ENCODE results near the gene SEPTIN1. TPM values are rescaled to one million over a fixed set of nuclear protein-coding genes. Genes with fewer than 3 reads are reported as not detected.

The SEPTIN1 gene
- total RNA-seq, 4 donors from 2014 or later, result 0.65 TPM; not detected in 3

- ATAC-seq (no peak), DNase-seq (no peak)
- intact Hi-C loops (cut with DNase I; ENCODE audit: low total_unique reads) (no loop called here), in situ Hi-C loops (cut with MboI; ENCODE audit: low sequenced_read_pairs in 4 of 4) (loop anchor here in 2 of 4 donors (25.0 kb wide), 2 partner anchors 281 to 306 kb away; partner anchors contain the start of genes ALDOA (in 1 of the 2), PPP4C (in 1 of the 2), TBX6 (in 1 of the 2) and YPEL3 (in 1 of the 2))
- H3K27me3 ChIP-seq, result no peaks in the 10 kb centered on the region
- H3K4me3 ChIP-seq, result peak overlapping the region; percentile 65 to 78 (median 74)
- H3K4me1 ChIP-seq, result peaks cover 41 to 48% of the 10 kb centered on the region in 2 donors
- peaks cover 0 to 22% of the 10 kb centered on the region in 2 donors for H3K36me3 ChIP-seq
- H3K9me3 ChIP-seq, result no peaks in the 10 kb centered on the region
- TF ChIP-seq CTCF (IDR thresholded peaks at IDR 0.05 in 4 of 5, conservative IDR thresholded peaks at IDR 0.05 in 1 of 5), result no peak
- no peak for TF ChIP-seq POLR2A (IDR thresholded peaks at IDR 0.05)
- peak overlapping the region; percentile 79 to 88 (median 88) for H3K27ac ChIP-seq
Observed at GRCh38 chr16:30368122-30368791, 14.1 kb downstream of the SEPTIN1 start.

DNA sequence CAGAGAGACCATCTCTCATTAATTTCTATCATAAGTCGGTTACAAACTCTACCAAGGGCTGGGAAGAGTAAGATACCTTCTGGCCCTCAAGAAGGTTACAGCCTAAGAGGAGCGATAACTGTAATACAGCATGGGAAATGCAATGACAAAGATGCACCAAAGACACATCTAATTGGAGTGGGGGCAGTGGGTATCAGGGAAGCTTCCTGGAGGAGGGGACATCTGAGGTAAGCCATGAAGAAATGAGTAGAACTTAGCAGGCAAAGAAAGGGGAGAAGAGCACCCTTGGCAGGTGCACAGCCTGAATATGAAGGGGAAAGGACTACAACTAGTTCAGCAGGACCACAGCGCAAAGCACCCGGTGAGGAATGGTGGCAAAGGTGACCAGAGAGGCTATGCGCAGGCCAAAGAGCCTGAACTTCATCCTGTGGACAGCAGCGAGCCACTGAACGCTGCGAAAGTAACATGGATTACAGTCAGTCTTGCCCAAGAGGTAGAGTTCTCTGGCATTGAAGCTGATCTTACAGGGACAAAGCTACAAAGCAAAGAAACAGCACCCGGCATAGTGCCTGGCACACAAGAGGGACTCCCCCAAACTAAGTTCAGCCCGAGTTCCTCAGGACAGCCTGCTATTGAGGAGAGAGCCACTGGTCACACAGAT lies 14.9 kb downstream of the SEPTIN1 start:
- Histone ChIP-seq H3K4me3 (peak overlapping the region; percentile 65 to 78 (median 74)), H3K27me3 (no peaks in the 10 kb centered on the region), H3K9me3 (no peaks in the 10 kb centered on the region), H3K4me1 (peaks cover 38 to 40% of the 10 kb centered on the region in 2 donors), H3K27ac (peak overlapping the region; percentile 79 to 88 (median 88)), H3K36me3 (peaks cover 0 to 22% of the 10 kb centered on the region in 2 donors)
- in situ Hi-C loops (cut with MboI; ENCODE audit: low sequenced_read_pairs in 4 of 4) (loop anchor here in 2 of 4 donors (25.0 kb wide), 2 partner anchors 280 to 305 kb away; partner anchors contain the start of genes ALDOA (in 1 of the 2), PPP4C (in 1 of the 2), TBX6 (in 1 of the 2) and YPEL3 (in 1 of the 2)), intact Hi-C loops (cut with DNase I; ENCODE audit: low total_unique reads) (no loop called here)
- DNase-seq (no peak), ATAC-seq (no peak)
- TF ChIP-seq POLR2A (IDR thresholded peaks at IDR 0.05) (no peak), CTCF (IDR thresholded peaks at IDR 0.05 in 4 of 5, conservative IDR thresholded peaks at IDR 0.05 in 1 of 5) (no peak)

DNA sequence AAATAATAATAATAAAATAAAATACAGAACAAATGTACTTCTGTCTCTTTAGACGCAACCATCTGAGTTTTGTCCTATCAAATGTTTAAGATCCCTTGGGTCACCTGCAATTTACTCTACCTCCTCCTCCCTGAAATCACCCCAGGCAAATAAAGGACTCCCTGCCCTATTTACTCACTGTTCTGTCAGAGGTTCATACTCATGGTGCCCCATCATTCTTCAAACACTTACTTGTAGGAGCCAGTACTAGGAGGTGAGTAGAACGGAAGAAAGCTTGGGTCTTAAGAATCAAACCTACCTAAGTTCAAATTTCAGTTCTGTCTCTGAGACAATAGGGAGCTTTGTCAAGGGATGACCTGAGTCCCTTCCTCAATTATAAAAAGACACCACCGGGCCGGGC lies 15.8 kb downstream of the SEPTIN1 start:
- no peaks in the 10 kb centered on the region for H3K9me3 ChIP-seq
- in situ Hi-C loops (cut with MboI; ENCODE audit: low sequenced_read_pairs in 4 of 4) (loop anchor here in 2 of 4 donors (25.0 kb wide), 2 partner anchors 279 to 304 kb away; partner anchors contain the start of genes ALDOA (in 1 of the 2), PPP4C (in 1 of the 2), TBX6 (in 1 of the 2) and YPEL3 (in 1 of the 2)), intact Hi-C loops (cut with DNase I; ENCODE audit: low total_unique reads) (no loop called here)
- peaks cover 0 to 30% of the 10 kb centered on the region in 2 donors for H3K36me3 ChIP-seq
- H3K27me3 ChIP-seq, result no peaks in the 10 kb centered on the region
- ATAC-seq, result no peak
- no peak for DNase-seq
- TF ChIP-seq CTCF (IDR thresholded peaks at IDR 0.05 in 4 of 5, conservative IDR thresholded peaks at IDR 0.05 in 1 of 5) (no peak), POLR2A (IDR thresholded peaks at IDR 0.05) (no peak)
- no peak overlapping the region for H3K4me3 ChIP-seq
- H3K4me1 ChIP-seq, result peaks cover 28 to 31% of the 10 kb centered on the region in 2 donors
- peak overlapping the region in 3 of 4 donors; percentile 36 to 88 (median 87) for H3K27ac ChIP-seq

- Histone ChIP-seq H3K4me3 (no peak overlapping the region), H3K27ac (peak overlapping the region in 1 of 4 donors; percentile 36), H3K36me3 (peaks cover 0 to 39% of the 10 kb centered on the region in 2 donors), H3K4me1 (peaks cover 24 to 27% of the 10 kb centered on the region in 2 donors), H3K9me3 (no peaks in the 10 kb centered on the region), H3K27me3 (no peaks in the 10 kb centered on the region)
- intact Hi-C loops (cut with DNase I; ENCODE audit: low total_unique reads) (no loop called here), in situ Hi-C loops (cut with MboI; ENCODE audit: low sequenced_read_pairs in 4 of 4) (loop anchor here in 2 of 4 donors (25.0 kb wide), 2 partner anchors 278 to 303 kb away; partner anchors contain the start of genes ALDOA (in 1 of the 2), PPP4C (in 1 of the 2), TBX6 (in 1 of the 2) and YPEL3 (in 1 of the 2))
- DNase-seq, result no peak
- no peak for ATAC-seq
- TF ChIP-seq CTCF (IDR thresholded peaks at IDR 0.05 in 4 of 5, conservative IDR thresholded peaks at IDR 0.05 in 1 of 5), result no peak
Observed at GRCh38 chr16:30365200-30365599, 17.2 kb downstream of the SEPTIN1 start.
